T-helper 9 cell (primary cell): ENCODE measurements around the gene ALCAM.
"Not testable (repeated sequence)": the region's sequence is repeated elsewhere in the genome, so short reads cannot be mapped to it uniquely, and the experiment has no call there.

Experiments
- DNase-seq: peaks from one replicate; pipeline ENCODE4 v3.0.0-alpha.2; 2020

The ALCAM gene

DNA sequence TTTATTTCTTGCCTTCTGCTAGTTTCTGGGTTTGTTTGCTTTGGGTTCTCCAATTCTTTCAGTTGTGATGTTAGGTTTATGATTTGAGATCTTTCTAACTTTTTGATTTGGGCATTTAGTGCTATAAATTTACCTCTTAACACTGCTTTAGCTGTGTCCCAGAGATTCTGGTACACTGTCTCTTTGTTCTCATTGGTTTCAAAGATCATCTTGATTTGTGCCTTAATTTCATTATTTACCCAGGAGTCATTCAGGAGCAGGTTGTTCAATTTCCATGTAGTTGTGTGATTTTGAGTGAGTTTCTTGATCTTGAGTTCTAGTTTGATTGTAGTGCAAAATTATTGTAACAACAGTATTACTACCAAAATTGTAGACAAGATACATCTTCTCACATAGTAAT, 25.9 kb downstream of the ALCAM start:
- DNase-seq, result not testable (repeated sequence)

DNA sequence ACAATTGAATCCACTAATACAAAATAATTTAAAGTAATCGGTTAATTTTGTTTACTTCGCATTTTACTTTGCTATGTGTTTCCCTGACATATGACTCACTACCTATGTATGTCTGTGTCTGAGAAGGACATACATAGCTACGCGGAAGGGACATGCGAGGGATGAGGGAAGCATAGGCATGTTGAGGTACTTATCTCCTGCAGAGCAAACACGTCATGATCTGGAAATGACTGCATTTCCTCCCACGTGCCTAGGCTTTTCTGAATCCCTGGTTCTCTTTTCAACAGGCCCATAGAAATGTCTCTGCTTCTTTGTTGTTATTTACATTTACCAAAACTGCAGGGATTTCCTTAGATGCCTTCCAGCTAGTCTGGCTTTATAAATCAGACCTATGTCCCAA, 27.5 kb downstream of the ALCAM start:
- no peak for DNase-seq

DNA sequence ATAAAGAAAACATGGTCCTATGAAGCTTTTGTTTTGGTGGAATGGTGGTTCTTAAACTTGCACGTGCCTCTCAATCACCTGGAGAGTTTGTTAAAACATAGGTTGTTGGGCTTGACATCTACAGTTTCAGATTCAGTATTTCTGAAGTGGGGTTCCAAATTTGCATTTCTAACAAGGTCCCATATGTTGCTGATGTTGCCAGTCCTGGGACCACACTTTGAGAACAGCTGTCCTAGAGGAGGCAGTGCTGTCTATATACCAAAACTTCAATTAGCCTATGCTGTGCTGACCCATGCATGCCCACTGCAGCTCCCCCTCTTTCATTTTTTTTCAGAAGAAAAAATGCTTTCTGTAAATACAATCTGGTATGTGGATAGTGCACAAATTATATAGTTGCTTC, 31.3 kb downstream of the ALCAM start:
- no peak for DNase-seq

- no peak for DNase-seq
Measured at GRCh38 chr3:105398437-105398836, 31.7 kb downstream of the ALCAM start.

DNA sequence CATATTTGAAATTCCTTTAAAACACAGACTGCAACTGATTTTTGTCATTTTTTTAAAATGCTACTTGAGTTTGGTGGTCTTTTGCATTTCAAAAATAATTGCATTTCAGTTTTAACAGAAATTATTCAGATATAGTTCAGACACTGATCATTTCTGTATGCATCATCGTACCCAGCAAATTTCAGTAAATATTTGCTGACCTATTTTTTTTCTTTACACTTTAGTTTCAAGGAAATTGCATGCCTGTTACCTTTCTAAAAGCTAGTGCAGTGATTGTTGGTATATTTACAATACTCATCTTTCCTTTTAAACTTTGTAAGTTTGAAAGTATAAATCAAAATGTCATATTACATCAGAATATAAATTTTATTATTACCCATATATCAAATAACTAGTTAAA, 32.4 kb downstream of the ALCAM start:
- DNase-seq, result no peak

DNA sequence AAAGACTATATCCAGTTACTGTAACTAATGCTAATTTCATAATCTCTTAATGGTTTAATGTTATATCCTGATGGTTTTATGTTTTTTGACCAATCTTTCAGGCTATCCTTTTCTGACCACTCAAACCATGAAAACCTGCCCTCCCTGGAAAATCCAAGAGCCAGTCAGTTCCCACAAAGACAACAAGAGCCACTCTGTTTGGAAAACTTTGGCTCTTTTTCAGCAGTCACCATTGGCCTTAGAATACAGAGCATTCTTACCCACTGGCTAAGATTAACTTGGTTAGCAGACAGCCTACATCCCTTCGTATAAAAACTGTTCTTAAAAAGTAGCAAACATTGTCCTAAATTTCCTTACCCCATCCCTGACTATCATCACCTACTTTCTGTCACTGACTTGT, 32.9 kb downstream of the ALCAM start:
- DNase-seq, result no peak

DNA sequence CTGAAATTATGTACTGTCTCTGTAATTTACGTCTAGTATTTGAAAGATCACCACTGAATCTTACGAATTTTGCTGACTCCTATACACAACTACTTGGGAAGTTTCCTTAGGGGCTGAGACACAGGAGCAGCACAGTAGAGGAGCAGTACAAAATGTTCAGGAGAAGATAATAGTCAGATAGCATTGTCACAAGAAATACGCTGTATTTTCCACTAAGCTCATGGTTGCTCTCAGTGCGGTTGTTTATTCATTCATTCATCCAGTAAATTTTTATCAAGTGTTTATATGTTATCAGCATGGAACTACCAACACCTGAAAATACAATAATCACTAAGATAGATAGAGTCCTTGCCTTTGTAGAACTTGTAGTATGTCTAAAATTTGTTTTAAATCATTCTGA, 34.5 kb downstream of the ALCAM start:
- no peak for DNase-seq

GRCh38 chr3:105401691-105402149, 35.0 kb downstream of the ALCAM start:
- no peak for DNase-seq

- no peak for DNase-seq
Measured at GRCh38 chr3:105402287-105402801, 35.6 kb downstream of the ALCAM start.

DNA sequence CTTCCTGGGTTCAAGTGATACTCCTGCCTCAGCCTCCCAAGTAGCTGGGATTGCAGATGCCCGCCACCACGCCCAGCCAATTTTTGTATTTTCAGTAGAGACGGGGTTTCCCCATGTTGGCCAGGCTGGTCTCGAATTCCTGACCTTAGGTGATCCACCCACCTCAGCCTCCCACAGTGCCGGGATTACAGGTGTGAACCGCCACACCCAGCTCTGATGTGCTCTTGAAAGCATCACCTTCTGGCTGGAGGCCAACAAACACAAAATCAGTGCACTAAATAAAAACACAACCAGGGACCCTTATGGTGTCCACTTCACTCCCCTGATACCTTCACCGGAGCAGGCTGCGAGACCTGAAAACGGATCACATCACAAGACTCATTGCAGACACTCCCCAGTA, 36.3 kb downstream of the ALCAM start:
- not testable (repeated sequence) for DNase-seq

- DNase-seq, result no peak
Measured at GRCh38 chr3:105406268-105406667, 39.6 kb downstream of the ALCAM start.

DNA sequence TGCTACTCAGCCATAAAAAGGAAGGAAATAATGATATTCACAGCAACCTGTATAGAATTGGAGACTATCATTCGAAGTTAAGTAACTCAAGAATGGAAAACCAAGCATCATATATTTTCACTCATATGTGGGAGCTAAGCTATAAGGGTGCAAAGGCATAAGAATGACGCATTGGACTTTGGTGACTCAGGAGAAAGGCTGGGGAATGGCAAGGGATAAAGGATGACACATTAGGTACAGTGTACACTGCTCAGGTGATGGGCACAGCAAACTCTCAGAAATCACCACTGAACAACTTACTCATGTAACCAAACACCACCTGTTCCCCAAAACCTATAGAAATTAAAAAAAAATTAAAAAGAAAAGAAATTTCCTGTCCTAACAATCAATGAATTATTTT, 42.7 kb downstream of the ALCAM start:
- no peak for DNase-seq

GRCh38 chr3:105413343-105413887, 46.7 kb downstream of the ALCAM start:
- DNase-seq, result no peak

GRCh38 chr3:105414841-105415240, 48.1 kb downstream of the ALCAM start:
- no peak for DNase-seq

GRCh38 chr3:105415951-105416350, 49.2 kb downstream of the ALCAM start:
- no peak for DNase-seq

- DNase-seq, result no peak
Measured at GRCh38 chr3:105417525-105418289, 51.0 kb downstream of the ALCAM start.

GRCh38 chr3:105422645-105423044, 55.9 kb downstream of the ALCAM start:
- no peak for DNase-seq

- DNase-seq, result no peak
Measured at GRCh38 chr3:105423397-105423796, 56.7 kb downstream of the ALCAM start.

DNA sequence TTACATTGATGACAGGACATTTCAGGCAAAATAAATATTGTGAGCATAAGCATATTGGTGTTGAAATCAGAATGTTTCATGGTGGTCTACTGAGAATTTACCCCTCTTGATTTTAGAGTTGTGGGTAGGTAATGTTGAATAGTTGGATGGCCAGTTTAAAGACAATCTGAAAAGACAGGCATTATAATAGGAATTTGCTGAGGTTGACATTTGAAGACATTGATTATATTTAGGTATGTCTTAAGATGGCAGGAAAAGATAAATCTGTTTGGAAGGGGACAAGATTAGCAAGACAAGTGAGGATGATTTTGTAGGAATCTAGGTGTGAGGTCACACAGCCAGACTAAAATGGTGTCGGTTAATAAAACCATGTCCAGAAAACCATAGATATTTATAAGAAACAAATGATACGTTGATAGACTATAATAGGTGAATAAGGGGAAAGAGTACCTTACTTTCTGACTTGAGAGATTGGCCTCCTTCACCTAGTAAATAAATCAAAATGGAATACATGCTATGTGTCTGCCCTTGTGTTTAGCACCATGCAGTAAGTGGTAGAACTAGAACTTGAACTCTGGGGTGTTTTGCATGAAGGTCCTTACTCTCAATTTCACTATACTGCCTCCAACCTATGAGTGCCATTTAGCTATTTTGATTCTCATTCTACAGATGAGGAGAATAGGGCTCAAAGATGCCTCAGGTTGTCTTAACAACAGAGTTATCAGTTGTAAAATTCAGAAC, 57.9 kb downstream of the ALCAM start:
- DNase-seq, result no peak

DNA sequence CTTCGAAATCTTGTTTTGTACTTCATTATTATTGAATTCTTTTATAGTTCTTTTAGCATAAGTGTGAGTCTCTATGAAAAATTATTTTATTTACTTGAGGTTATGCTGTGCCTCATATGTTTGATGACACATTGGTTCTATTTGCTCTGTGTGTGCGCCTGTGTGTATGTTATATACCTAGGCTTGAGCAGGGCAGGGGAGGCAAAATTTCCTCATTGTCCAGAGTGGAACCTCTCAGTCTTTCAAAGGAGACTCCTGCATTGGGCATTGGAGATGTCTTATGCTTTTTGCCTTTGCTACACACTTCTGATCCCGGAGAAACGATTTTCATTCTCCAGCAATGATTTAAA, 58.4 kb downstream of the ALCAM start:
- DNase-seq, result no peak

- DNase-seq, result no peak
Measured at GRCh38 chr3:105427332-105427731, 60.6 kb downstream of the ALCAM start.

- DNase-seq, result no peak
Measured at GRCh38 chr3:105429034-105429762, 62.5 kb downstream of the ALCAM start.

DNA sequence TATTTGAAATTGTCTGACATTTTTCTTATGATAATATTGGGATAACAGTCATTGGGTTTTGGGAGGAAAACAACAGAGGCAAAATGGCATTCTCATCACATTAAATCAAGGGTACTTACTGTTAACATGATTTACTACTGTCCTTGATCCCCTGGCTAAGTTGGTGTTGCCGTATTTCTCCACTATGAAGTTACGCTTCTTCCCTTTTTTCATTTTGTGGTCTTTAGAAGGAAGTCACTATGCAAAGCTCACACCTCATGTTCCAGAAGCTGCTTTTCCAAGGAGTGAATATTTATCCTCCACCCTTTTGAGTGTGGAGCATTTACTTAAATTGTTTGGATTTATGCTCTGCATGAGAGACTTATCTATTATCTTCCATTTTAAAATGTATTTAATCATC, 63.7 kb downstream of the ALCAM start:
- DNase-seq, result no peak
